CD1c-positive myeloid dendritic cell (primary cell): ENCODE results near the gene CCDC146.
"Not testable (repeated sequence)": the region's sequence is repeated elsewhere in the genome, so short reads cannot be mapped to it uniquely, and the experiment has no call there.

Source experiments
- DNase-seq: peaks from one replicate; pipeline ENCODE4 v3.0.0-alpha.2; 2016; ENCODE audit errors: extremely low spot score

CCDC146 gene, protein sequence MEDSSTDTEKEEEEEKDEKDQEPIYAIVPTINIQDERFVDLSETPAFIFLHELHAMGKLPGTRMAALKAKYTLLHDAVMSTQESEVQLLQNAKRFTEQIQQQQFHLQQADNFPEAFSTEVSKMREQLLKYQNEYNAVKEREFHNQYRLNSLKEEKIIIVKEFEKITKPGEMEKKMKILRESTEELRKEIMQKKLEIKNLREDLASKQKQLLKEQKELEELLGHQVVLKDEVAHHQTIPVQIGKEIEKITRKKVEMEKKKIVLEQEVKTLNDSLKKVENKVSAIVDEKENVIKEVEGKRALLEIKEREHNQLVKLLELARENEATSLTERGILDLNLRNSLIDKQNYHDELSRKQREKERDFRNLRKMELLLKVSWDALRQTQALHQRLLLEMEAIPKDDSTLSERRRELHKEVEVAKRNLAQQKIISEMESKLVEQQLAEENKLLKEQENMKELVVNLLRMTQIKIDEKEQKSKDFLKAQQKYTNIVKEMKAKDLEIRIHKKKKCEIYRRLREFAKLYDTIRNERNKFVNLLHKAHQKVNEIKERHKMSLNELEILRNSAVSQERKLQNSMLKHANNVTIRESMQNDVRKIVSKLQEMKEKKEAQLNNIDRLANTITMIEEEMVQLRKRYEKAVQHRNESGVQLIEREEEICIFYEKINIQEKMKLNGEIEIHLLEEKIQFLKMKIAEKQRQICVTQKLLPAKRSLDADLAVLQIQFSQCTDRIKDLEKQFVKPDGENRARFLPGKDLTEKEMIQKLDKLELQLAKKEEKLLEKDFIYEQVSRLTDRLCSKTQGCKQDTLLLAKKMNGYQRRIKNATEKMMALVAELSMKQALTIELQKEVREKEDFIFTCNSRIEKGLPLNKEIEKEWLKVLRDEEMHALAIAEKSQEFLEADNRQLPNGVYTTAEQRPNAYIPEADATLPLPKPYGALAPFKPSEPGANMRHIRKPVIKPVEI

GRCh38 chr7:77121860-77122681 lies at the start of gene CCDC146:
TSS of gene CCDC146 (plus strand) at chr7:77122615. CDS start at chr7:77167669, 45,054 bp downstream.
- peak; percentile 97 for DNase-seq

DNA sequence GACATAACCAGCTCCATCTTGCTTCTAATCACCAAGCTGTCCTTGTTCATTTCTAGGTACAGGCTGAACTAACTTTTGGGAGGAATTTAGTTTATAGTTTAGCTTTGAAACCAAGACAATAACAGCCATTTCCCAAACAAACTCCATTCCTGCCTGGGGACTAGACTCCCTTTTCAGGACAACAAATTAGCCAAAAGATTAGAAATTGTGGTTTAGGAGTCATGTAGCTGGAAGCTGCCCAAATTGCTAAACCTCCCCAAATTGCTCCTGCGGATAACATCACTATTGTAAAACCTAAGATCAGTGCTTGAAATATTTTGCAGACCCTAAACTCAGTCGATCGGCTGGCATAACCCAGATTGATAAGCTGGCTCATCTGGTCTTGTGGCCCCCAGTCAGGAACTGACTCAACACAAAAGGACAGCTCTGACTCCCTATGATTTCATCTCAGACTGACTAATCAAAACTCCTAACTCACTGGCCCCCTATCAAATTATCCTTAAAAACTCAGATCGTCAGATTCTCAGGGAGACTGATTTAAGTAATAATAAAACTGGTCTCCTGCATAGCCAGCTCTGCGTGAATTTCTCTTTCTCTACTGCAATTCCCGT lies 47.5 kb upstream of the CCDC146 start:
- DNase-seq, result not testable (repeated sequence)

GRCh38 chr7:77077060-77077459 lies 45.4 kb upstream of the CCDC146 start:
- not testable (repeated sequence) for DNase-seq

GRCh38 chr7:77079112-77079511 lies 43.3 kb upstream of the CCDC146 start:
- DNase-seq, result not testable (repeated sequence)

- DNase-seq, result not testable (repeated sequence)
These were observed 42.8 kb upstream of the CCDC146 start for GRCh38 chr7:77079624-77080023.

DNA sequence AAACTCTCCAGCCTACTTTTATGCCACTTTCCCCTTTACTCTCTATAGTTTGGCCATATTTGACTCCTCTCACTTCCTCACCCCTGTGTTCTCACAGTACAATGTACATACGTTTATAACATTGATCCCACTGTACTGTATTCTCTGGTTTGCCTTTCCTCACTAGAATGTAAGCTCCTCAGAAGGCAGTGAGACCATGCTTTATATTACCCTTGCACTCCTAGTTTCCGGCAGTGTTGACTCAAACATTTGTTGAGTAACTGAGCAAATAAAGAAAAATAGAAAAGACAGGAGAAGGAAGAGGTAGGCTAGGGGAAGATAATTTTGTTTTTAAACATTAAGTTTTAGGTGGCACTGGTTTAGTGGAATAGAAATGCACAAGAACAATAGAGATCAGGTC lies 42.2 kb upstream of the CCDC146 start:
- DNase-seq, result not testable (repeated sequence)

DNA sequence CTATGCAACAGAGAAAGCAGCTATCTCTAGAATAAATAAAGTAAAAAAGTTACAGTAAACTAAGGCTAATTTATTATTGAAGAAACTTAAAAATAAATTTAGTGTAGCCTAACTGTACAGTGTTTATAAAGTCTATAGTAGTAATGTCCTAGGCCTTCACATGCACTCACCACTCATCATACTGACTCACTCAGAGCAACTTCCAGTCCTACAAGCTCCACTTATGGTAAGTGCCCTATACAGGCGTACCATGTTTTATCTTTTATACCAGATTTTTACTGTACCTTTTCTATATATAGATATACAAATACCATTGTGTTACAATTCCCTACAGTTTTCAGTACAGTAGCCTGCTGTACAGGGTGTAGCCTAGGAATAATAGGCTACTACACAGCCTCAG lies 40.2 kb upstream of the CCDC146 start:
- not testable (repeated sequence) for DNase-seq

GRCh38 chr7:77092301-77092700 lies 30.1 kb upstream of the CCDC146 start:
- DNase-seq, result not testable (repeated sequence)

DNA sequence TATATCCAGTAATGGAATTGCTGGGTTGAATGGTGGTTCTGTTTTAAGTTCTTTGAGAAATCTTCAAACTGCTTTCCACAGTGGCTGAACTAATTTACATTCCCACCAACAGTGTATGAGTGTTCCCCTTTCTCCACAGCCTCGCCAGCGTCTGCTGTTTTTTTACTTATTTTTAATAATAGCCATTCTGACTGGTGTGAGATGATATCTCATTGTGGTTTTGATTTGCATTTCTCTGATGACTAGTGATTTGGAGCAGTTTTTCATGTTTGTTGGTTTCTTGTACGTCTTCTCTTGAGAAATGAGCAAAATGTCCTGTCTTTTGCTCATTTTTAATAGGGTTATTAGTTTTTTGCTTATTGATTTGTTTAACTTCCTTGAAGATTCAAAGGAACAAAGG lies 21.9 kb upstream of the CCDC146 start:
- DNase-seq, result not testable (repeated sequence)

DNA sequence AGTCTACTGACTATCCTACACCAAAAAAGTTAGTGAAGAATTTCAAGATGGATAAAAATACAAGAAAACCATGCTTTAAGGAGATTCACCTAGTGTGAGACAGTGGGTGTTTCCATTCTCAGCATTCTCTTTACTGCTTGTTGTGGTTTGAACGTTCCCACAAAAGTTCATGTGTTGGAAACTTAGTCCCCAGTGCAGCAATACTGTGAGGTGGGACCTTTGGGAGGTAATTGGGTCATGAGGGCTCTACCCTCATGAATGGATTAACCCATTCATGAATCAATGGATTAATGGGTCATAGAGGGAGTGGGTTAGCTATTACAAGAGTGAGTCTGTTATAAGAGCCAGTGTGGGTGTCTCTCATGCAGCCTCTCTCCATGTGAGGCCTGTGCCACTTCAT lies 21.2 kb upstream of the CCDC146 start:
- DNase-seq, result not testable (repeated sequence)

DNA sequence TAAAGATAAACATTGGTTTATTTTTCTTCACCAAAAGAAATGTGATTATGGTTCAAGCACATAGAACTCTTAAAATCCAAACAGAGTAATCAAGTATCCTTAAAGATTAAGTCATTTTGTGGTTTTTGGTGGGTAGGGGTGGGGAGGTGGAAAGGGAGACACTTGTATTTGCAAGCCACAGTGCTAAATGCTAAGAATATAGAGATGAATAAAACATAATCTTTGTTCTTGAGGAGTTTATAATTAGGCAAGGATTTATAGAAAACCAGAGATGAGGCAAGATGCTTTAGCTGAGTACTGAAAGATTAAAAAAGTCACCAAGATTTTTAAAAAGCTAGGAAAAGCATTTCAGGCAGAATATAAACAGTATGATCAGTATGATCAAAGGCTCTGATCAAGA lies 19.7 kb upstream of the CCDC146 start:
- not testable (repeated sequence) for DNase-seq

DNA sequence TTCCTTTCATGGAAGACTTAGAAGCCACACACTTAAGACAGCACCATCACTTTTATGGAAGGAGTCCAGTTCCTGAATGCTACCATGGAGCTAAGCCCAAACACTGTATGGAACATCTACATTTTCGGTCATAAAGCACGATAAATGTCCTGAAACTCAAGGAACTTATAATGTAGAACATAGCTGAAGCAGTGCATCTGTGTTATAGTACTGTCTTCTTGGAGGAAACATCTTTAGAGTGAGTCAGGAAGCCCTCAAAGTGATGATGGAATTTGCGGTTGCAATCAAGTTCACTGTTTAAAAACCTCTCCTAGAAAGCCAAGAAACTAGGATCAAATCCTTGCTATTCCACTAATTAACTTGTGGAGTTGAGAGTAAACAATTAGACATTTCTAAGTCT lies 16.5 kb upstream of the CCDC146 start:
- not testable (repeated sequence) for DNase-seq

GRCh38 chr7:77107659-77108058 lies 14.8 kb upstream of the CCDC146 start:
- not testable (repeated sequence) for DNase-seq

GRCh38 chr7:77108362-77108761 lies 14.1 kb upstream of the CCDC146 start:
- not testable (repeated sequence) for DNase-seq

- DNase-seq, result peak; percentile 9
These were observed 9.6 kb upstream of the CCDC146 start for GRCh38 chr7:77112719-77113306.

- peak; percentile 30 for DNase-seq
These were observed 3.1 kb downstream of the CCDC146 start for GRCh38 chr7:77125486-77125885.

- not testable (repeated sequence) for DNase-seq
These were observed 4.6 kb downstream of the CCDC146 start for GRCh38 chr7:77127009-77127408.

- peak; percentile 76 for DNase-seq
These were observed 6.4 kb downstream of the CCDC146 start for GRCh38 chr7:77128582-77129410.

DNA sequence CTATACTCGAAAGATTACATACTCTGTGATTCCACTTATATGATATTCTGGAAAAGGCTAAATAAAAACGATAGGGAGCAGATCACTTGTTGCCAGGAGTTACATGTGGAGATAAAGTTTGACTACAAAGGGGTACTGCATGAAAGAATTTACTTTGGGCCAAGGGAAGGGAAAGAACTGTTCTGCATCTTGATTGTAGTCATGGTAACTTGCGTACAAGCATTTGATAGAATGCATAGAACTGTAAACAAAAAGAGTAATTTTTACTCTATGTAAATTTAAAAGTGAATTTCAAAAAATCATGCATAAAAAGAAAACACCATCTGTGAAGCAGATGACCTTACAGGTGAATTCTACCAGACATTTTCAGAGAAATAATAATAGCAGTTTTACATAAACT lies 9.4 kb downstream of the CCDC146 start:
- DNase-seq, result not testable (repeated sequence)

DNA sequence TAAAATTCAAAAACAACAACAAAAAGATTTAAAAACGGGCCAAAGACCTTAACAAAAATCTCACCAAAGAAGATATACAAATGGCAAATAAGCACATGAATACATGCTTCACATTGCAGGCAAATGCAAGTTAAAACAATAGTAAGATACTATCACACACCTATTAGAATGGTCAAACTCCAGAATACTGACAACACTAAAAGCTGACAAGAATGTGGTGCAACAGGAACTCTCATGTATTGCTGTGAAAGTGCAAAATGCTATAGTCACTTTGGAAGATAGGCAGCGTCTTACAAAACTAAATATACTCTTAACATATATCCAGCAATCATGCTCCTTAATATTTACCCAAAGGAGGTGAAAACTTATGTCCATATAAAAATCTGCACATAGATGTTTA lies 16.3 kb downstream of the CCDC146 start:
- DNase-seq, result not testable (repeated sequence)
